Mesothelial cell of epicardium (in vitro differentiated cells): ENCODE measurements around the gene COQ10A. TPM values are rescaled to one million over a fixed set of nuclear protein-coding genes. Genes with fewer than 3 reads are reported as not detected.

Experiments used
- DNase-seq, 2 experiments: peaks; one replicate each; pipeline ENCODE4 v3.0.0; 2021; ENCODE audit warnings: low spot score in 2 of 2; ENCODE audit not compliant: unreplicated experiment in 2 of 2
- H3K27ac Mint-ChIP-seq: 2 replicates; pipeline ENCODE4 v1.8.0; 2021; ENCODE audit warnings: mixed read lengths
- H3K27me3 Mint-ChIP-seq: 2 replicates; pipeline ENCODE4 v1.8.0; 2021; ENCODE audit warnings: low read depth, mixed read lengths
- H3K36me3 Mint-ChIP-seq: 2 replicates; pipeline ENCODE4 v1.8.0; 2021; ENCODE audit warnings: mixed read lengths
- H3K4me1 Mint-ChIP-seq: 2 replicates; pipeline ENCODE4 v1.8.0; 2021; ENCODE audit warnings: mixed read lengths
- H3K4me3 Mint-ChIP-seq: 2 replicates; pipeline ENCODE4 v1.8.0; 2021; ENCODE audit warnings: mild to moderate bottlenecking, moderate library complexity, mixed read lengths
- H3K9me3 Mint-ChIP-seq: 2 replicates; pipeline ENCODE4 v1.8.0; 2021; ENCODE audit warnings: mixed read lengths
- total RNA-seq: library from RNA; stranded (reverse); gene quantifications from 3 replicates; pipeline ENCODE4 v1.2.1, GENCODE V29; 2021
- TF ChIP-seq, protein P1 (sequence below): fragments of 200-600 bp; sonication (generic); IDR thresholded peaks from one replicate; pipeline ENCODE4 v1.5.0; 2021; ENCODE audit warnings: antibody characterized with exemption; ENCODE audit not compliant: unreplicated experiment

Gene COQ10A
- total RNA-seq, 1 donor from 2014 or later = 15.3 TPM

DNA sequence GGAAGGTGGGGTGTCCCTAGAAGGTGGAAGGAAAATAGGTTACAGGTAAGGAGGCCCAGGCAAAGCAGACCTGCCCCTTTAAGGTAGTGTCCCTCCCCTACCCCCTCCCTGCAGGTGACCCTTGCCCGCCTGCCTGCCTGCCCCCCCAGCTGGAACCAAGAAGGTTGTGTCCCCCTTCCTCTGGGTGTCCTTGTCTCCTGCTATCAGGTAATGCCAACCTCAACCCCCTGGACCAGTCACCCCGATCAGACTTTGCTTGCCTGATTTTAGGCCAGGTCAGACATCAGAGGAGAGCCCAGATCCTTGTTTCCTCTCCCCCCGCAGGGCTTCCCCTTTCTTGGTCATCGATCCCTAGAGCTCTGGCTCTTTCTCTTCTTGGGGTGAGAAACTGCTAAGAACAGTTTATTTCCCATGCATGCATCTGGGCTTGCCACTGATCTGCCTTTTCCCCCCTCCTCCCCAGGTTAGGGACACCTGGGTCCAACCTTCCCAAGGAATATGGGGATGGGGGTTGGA lies 36.8 kb upstream of the COQ10A start, which contains the start of gene SLC39A5:
SLC39A5 (plus strand) TSS at position 136 of the 516 bp plus-strand sequence. CDS start 1,224 bp downstream, outside the sequence.
- H3K9me3 Mint-ChIP-seq = no peaks in the 10 kb centered on the region
- H3K4me1 Mint-ChIP-seq = peaks cover 5% of the 10 kb centered on the region
- DNase-seq = no peak
- H3K27ac Mint-ChIP-seq = no peak within 1 kb of the TSS
- H3K4me3 Mint-ChIP-seq = no peak within 1 kb of the TSS
- peaks cover 4% of the 10 kb centered on the region for H3K36me3 Mint-ChIP-seq
- TF ChIP-seq, protein P1, sequence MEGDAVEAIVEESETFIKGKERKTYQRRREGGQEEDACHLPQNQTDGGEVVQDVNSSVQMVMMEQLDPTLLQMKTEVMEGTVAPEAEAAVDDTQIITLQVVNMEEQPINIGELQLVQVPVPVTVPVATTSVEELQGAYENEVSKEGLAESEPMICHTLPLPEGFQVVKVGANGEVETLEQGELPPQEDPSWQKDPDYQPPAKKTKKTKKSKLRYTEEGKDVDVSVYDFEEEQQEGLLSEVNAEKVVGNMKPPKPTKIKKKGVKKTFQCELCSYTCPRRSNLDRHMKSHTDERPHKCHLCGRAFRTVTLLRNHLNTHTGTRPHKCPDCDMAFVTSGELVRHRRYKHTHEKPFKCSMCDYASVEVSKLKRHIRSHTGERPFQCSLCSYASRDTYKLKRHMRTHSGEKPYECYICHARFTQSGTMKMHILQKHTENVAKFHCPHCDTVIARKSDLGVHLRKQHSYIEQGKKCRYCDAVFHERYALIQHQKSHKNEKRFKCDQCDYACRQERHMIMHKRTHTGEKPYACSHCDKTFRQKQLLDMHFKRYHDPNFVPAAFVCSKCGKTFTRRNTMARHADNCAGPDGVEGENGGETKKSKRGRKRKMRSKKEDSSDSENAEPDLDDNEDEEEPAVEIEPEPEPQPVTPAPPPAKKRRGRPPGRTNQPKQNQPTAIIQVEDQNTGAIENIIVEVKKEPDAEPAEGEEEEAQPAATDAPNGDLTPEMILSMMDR = no peak
- no peaks in the 10 kb centered on the region for H3K27me3 Mint-ChIP-seq

DNA sequence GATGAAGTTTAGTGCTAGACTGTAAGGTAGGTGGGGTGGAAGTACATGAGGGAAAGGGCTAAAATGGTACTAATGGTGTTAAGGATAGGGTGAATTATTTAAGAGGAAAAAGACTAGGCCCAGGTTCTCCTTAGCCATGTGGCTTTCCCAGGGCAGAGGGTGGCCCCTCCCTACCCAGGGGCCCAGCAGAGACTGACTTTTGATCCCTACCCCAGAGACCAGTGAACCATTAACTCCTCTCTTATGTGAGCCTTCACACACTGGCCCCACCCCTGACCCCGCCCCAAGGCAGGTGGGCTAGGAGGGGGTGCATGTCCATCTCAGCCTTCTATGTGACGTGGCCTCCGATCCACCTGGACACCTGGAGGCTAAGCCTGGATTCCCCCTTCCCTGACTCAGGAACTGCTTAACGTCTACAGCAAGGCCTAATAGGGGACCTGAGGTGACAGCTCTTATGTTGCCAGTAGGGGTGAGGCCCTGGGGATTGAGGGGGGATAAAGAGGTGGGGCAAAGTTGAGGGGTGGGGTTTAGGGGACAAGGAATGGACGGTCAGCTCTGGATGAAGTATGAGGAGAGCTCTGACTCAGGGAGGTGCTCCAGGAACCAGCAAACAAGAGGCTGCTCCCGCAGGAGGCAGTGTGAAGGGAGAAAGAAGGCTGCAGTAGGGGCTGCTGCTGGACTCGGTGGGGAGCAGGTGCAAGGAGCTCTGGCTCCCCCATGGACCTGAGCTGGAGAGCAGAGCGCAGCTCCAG lies 36.1 kb upstream of the COQ10A start:
- no peaks in the 10 kb centered on the region for H3K9me3 Mint-ChIP-seq
- DNase-seq = no peak
- no peak overlapping the region for H3K4me3 Mint-ChIP-seq
- no peaks in the 10 kb centered on the region for H3K4me1 Mint-ChIP-seq
- no peak overlapping the region for H3K27ac Mint-ChIP-seq
- TF ChIP-seq, protein P1 = no peak
- peaks cover 4% of the 10 kb centered on the region for H3K36me3 Mint-ChIP-seq
- H3K27me3 Mint-ChIP-seq = no peaks in the 10 kb centered on the region

DNA sequence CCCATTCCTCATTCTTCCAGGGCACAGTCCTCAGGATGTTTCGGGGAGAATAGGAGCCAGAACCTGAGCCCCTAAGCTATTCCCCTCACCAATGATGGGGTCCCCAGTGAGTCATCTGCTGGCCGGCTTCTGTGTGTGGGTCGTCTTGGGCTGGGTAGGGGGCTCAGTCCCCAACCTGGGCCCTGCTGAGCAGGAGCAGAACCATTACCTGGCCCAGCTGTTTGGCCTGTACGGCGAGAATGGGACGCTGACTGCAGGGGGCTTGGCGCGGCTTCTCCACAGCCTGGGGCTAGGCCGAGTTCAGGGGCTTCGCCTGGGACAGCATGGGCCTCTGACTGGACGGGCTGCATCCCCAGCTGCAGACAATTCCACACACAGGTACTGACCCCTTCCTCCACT lies 35.6 kb upstream of the COQ10A start:
- H3K27me3 Mint-ChIP-seq = no peaks in the 10 kb centered on the region
- TF ChIP-seq, protein P1 = no peak
- no peak overlapping the region for H3K27ac Mint-ChIP-seq
- no peaks in the 10 kb centered on the region for H3K4me1 Mint-ChIP-seq
- DNase-seq = no peak
- H3K9me3 Mint-ChIP-seq = no peaks in the 10 kb centered on the region
- no peak overlapping the region for H3K4me3 Mint-ChIP-seq
- peaks cover 2% of the 10 kb centered on the region for H3K36me3 Mint-ChIP-seq

DNA sequence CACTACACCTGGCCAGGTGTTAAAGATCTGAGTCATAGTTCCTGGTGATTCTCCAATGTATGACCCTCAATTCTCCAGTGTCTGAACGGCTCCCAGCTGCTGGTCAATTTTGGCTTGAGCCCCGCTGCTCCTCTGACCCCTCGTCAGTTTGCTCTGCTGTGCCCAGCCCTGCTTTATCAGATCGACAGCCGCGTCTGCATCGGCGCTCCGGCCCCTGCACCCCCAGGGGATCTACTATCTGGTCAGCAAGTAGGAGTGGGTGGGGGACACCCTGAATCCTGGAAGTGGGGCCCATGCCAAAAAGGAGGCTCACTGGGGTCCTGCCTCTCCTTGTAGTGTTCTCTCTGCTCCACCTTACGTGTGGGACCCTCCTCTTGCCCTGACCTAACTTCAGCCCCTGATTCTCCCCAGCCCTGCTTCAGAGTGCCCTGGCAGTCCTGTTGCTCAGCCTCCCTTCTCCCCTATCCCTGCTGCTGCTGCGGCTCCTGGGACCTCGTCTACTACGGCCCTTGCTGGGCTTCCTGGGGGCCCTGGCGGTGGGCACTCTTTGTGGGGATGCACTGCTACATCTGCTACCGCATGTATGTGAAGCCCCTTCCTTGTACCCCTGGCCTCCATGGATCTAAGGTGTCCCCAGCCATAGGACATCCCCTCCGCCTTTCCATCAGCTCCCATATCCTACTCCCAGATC lies 31.9 kb upstream of the COQ10A start:
- TF ChIP-seq, protein P1 = no peak
- Mint-ChIP-seq H3K4me1 (no peaks in the 10 kb centered on the region), H3K4me3 (no peak overlapping the region), H3K9me3 (no peaks in the 10 kb centered on the region), H3K27me3 (no peaks in the 10 kb centered on the region), H3K36me3 (peaks cover 1% of the 10 kb centered on the region), H3K27ac (no peak overlapping the region)
- no peak for DNase-seq

DNA sequence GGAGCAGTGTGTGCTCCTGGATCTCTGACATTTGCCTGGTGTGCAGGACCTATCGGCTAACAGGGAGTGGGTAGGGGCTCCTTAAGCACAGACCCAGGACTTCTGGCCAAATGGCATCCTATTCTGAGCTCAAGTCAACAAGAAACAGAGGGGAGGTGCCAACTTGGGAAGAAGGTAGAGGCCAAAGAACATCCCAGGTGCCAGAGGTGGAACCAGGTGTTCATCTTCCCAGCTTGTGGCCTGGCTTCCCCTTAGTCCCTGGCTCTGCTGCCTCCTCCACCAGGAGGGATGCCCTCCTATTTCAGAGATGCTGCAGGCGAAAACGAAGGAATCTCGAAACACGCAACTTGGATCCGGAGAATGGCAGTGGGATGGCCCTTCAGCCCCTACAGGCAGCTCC lies 30.7 kb upstream of the COQ10A start:
- H3K27ac Mint-ChIP-seq = no peak overlapping the region
- no peak for DNase-seq
- TF ChIP-seq, protein P1 = no peak
- no peaks in the 10 kb centered on the region for H3K9me3 Mint-ChIP-seq
- H3K4me1 Mint-ChIP-seq = no peaks in the 10 kb centered on the region
- H3K36me3 Mint-ChIP-seq = peaks cover 8% of the 10 kb centered on the region
- no peaks in the 10 kb centered on the region for H3K27me3 Mint-ChIP-seq
- no peak overlapping the region for H3K4me3 Mint-ChIP-seq
